NCI-H748 treated with DMSO at 0.1 percent for 48 hours (cell line): ENCODE results near the gene CTSA.
"Not testable (repeated sequence)": the region's sequence is repeated elsewhere in the genome, so short reads cannot be mapped to it uniquely, and the experiment has no call there.

Experiments
- DNase-seq: peaks from one replicate; lab custom pipeline; 2025; lab: John Stamatoyannopoulos, UW

CTSA gene

GRCh38 chr20:45896641-45897161, 5.6 kb downstream of the CTSA start:
- no peak for DNase-seq

GRCh38 chr20:45897289-45897688, 6.2 kb downstream of the CTSA start:
- no peak for DNase-seq

GRCh38 chr20:45897692-45898091, 6.6 kb downstream of the CTSA start:
- DNase-seq: no peak

- no peak for DNase-seq
These were observed 7.2 kb downstream of the CTSA start for GRCh38 chr20:45898285-45898684.

- no peak for DNase-seq
These were observed 8.1 kb downstream of the CTSA start for GRCh38 chr20:45899046-45899835.

GRCh38 chr20:45901332-45901731, 10.2 kb downstream of the CTSA start:
- not testable (repeated sequence) for DNase-seq

GRCh38 chr20:45902199-45902701, 11.1 kb downstream of the CTSA start:
- DNase-seq: no peak

- no peak for DNase-seq
These were observed 13.7 kb downstream of the CTSA start for GRCh38 chr20:45904583-45905504.

- no peak for DNase-seq
These were observed 14.5 kb downstream of the CTSA start for GRCh38 chr20:45905505-45906079.

- no peak for DNase-seq
These were observed 16.2 kb downstream of the CTSA start for GRCh38 chr20:45907219-45907948.

- DNase-seq: no peak
These were observed 16.9 kb downstream of the CTSA start for GRCh38 chr20:45908084-45908483.

- DNase-seq: no peak
These were observed 18.2 kb downstream of the CTSA start for GRCh38 chr20:45909336-45909808.

- no peak for DNase-seq
These were observed 18.9 kb downstream of the CTSA start for GRCh38 chr20:45909817-45910669.

- no peak for DNase-seq
These were observed 19.7 kb downstream of the CTSA start for GRCh38 chr20:45910670-45911485.

- no peak for DNase-seq
These were observed 20.6 kb downstream of the CTSA start, which contains the start of gene PLTP for GRCh38 chr20:45911486-45912343. Gene PLTP (minus strand): TSS chr20:45912155. CDS start chr20:45911452, 703 bp downstream.

- DNase-seq: no peak
These were observed 21.2 kb downstream of the CTSA start for GRCh38 chr20:45912344-45912682.

- no peak for DNase-seq
These were observed 22.0 kb downstream of the CTSA start for GRCh38 chr20:45913116-45913515.

GRCh38 chr20:45917790-45918141, 26.6 kb downstream of the CTSA start:
- no peak for DNase-seq
